ENCODE measurements around the gene LECT2. TPM values are rescaled to one million over a fixed set of nuclear protein-coding genes. Genes with fewer than 3 reads are reported as not detected.

The LECT2 gene
- not detected for total RNA-seq
- not detected for polyA plus RNA-seq
- 0 reads per million in 6 experiments for total RNA-seq

- Mint-ChIP-seq H3K27ac (no peak within 1 kb of the TSS), H3K36me3 (peaks cover 0 to 2% (median 0%) of the 10 kb centered on the region in 3 donors), H3K9me3 (peaks cover 0 to 2% (median 0%) of the 10 kb centered on the region in 9 donors), H3K4me1 (no peaks in the 10 kb centered on the region), H3K4me3 (no peak within 1 kb of the TSS), H3K27me3 (peaks cover 17 to 40% (median 21%) of the 10 kb centered on the region in 5 donors)
- POLR2A ChIA-PET, result no interaction called here
- no peak for ATAC-seq
- DNase-seq, result no peak
These were observed at the start of gene LECT2 for GRCh38 chr5:135954899-135955298. TSS of gene LECT2 (minus strand) at chr5:135954983. CDS start at chr5:135954833, 150 bp downstream.

GRCh38 chr5:136004436-136004835, 49.7 kb upstream of the LECT2 start:
- peaks cover 0 to 2% (median 0%) of the 10 kb centered on the region in 4 donors for H3K4me1 Mint-ChIP-seq
- no peak for DNase-seq
- ATAC-seq, result no peak
- no peak overlapping the region for H3K4me3 Mint-ChIP-seq
- no peaks in the 10 kb centered on the region for H3K36me3 Mint-ChIP-seq
- POLR2A ChIA-PET, result no interaction called here
- peaks cover 3 to 34% (median 20%) of the 10 kb centered on the region in 5 donors for H3K27me3 Mint-ChIP-seq
- no peak overlapping the region for H3K27ac Mint-ChIP-seq
- H3K9me3 Mint-ChIP-seq, result no peaks in the 10 kb centered on the region

GRCh38 chr5:136001466-136001981, 46.7 kb upstream of the LECT2 start:
- Mint-ChIP-seq H3K4me3 (no peak overlapping the region), H3K4me1 (peaks cover 0 to 2% (median 0%) of the 10 kb centered on the region in 4 donors), H3K9me3 (no peaks in the 10 kb centered on the region), H3K27me3 (peaks cover 4 to 34% (median 8%) of the 10 kb centered on the region in 5 donors), H3K36me3 (no peaks in the 10 kb centered on the region), H3K27ac (no peak overlapping the region)
- POLR2A ChIA-PET, result no interaction called here
- no peak for DNase-seq
- no peak for ATAC-seq

- no peak for DNase-seq
- Mint-ChIP-seq H3K4me1 (peaks cover 0 to 2% (median 0%) of the 10 kb centered on the region in 4 donors), H3K4me3 (no peak overlapping the region), H3K36me3 (no peaks in the 10 kb centered on the region), H3K9me3 (peaks cover 0 to 2% (median 0%) of the 10 kb centered on the region in 9 donors), H3K27ac (peak overlapping the region in 1 of 10 donors; percentile 4), H3K27me3 (peaks cover 4 to 34% (median 6%) of the 10 kb centered on the region in 5 donors)
- no peak for ATAC-seq
- POLR2A ChIA-PET, result no interaction called here
These were observed 46.1 kb upstream of the LECT2 start for GRCh38 chr5:136000932-136001331.

- DNase-seq (no peak), ATAC-seq (no peak)
- peaks cover 0 to 2% (median 0%) of the 10 kb centered on the region in 9 donors for H3K9me3 Mint-ChIP-seq
- peaks cover 2 to 34% (median 4%) of the 10 kb centered on the region in 5 donors for H3K27me3 Mint-ChIP-seq
- peaks cover 0 to 2% (median 0%) of the 10 kb centered on the region in 4 donors for H3K4me1 Mint-ChIP-seq
- POLR2A ChIA-PET, result interaction anchor here (0.7 kb wide), 1 partner anchor 141 kb away, joined by 3 read pairs; no protein-coding TSS in a partner anchor
- no peak overlapping the region for H3K4me3 Mint-ChIP-seq
- H3K27ac Mint-ChIP-seq, result no peak overlapping the region
- no peaks in the 10 kb centered on the region for H3K36me3 Mint-ChIP-seq
These were observed 45.4 kb upstream of the LECT2 start for GRCh38 chr5:136000147-136000546.

GRCh38 chr5:135999406-136000139, 44.8 kb upstream of the LECT2 start:
- H3K9me3 Mint-ChIP-seq, result peaks cover 0 to 4% (median 0%) of the 10 kb centered on the region in 9 donors
- H3K36me3 Mint-ChIP-seq, result no peaks in the 10 kb centered on the region
- POLR2A ChIA-PET, result interaction anchor here (0.7 kb wide), 1 partner anchor 142 kb away, joined by 3 read pairs; no protein-coding TSS in a partner anchor
- no peak overlapping the region for H3K27ac Mint-ChIP-seq
- no peak for DNase-seq
- ATAC-seq, result no peak
- peaks cover 0 to 2% (median 0%) of the 10 kb centered on the region in 4 donors for H3K4me1 Mint-ChIP-seq
- peaks cover 2 to 34% (median 4%) of the 10 kb centered on the region in 5 donors for H3K27me3 Mint-ChIP-seq
- no peak overlapping the region for H3K4me3 Mint-ChIP-seq

DNA sequence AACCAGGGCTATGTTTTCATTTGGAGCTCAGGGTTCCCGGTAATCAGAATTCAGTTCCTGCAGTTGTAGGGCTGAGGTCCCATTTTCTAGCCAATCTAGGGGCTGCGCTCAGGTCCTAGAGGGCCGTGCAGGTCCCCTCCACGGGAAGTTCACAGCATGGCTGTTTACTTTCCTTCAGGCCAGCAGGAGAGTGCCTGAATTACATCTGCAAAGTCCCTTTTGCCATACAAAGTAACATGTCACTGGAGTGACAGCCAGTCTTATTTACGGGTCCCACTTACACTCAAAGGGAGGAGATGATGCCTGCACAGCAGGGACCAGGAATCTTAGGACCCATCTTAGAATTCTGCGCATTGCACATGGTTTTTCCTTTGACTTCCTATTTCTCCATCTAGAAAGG, 44.1 kb upstream of the LECT2 start:
- peaks cover 0 to 5% (median 0%) of the 10 kb centered on the region in 9 donors for H3K9me3 Mint-ChIP-seq
- H3K27ac Mint-ChIP-seq, result no peak overlapping the region
- POLR2A ChIA-PET, result no interaction called here

DNA sequence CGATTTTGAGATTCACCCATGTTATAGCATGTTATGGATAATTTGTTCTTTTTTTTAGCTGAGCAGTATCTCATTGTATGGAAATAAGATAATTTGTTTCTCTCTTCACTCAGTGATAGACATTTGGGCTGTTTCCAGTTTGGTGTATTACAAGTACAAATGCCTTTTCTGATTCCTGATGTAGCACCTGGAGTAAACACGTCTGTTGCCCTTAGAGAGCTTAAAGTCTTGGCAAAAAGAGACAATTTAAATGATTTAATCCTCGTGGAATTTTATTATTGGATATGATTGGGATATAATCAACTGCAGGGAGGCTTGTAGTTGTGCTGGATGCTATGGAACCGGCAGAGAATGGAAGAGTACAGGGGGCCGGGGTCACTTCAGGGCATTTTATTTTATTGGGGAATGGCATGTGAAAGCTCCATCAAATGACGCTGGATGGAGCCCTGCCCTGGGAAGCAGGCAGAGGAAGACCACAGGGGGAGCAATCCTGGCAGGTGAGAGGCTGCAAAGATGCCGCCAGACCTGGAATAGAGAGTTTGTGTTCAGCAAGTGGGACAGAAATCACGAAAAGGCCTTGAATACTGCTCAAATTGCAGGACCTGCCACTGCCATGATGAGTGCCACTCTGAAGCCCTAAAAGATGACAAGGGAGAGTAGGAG, 43.0 kb upstream of the LECT2 start:
- ATAC-seq (no peak), DNase-seq (no peak)
- Mint-ChIP-seq H3K9me3 (peaks cover 0 to 5% (median 0%) of the 10 kb centered on the region in 9 donors), H3K27me3 (peaks cover 2 to 34% (median 4%) of the 10 kb centered on the region in 5 donors), H3K4me3 (no peak overlapping the region), H3K4me1 (peaks cover 0 to 2% (median 0%) of the 10 kb centered on the region in 4 donors), H3K27ac (no peak overlapping the region), H3K36me3 (no peaks in the 10 kb centered on the region)
- POLR2A ChIA-PET, result no interaction called here

More for the DNA sequence above, 44.1 kb upstream of the LECT2 start:
- H3K4me1 Mint-ChIP-seq, result peaks cover 0 to 2% (median 0%) of the 10 kb centered on the region in 4 donors
- ATAC-seq (no peak), DNase-seq (no peak)
- no peaks in the 10 kb centered on the region for H3K36me3 Mint-ChIP-seq
- peaks cover 2 to 34% (median 4%) of the 10 kb centered on the region in 5 donors for H3K27me3 Mint-ChIP-seq
- H3K4me3 Mint-ChIP-seq, result no peak overlapping the region

GRCh38 chr5:135996611-135997010, 41.8 kb upstream of the LECT2 start:
- ATAC-seq (no peak), DNase-seq (no peak)
- Mint-ChIP-seq H3K36me3 (no peaks in the 10 kb centered on the region), H3K4me3 (no peak overlapping the region), H3K9me3 (peaks cover 0 to 5% (median 0%) of the 10 kb centered on the region in 9 donors), H3K27ac (no peak overlapping the region), H3K4me1 (peaks cover 0 to 2% (median 0%) of the 10 kb centered on the region in 4 donors), H3K27me3 (peaks cover 2 to 34% (median 6%) of the 10 kb centered on the region in 5 donors)
- POLR2A ChIA-PET, result no interaction called here

DNA sequence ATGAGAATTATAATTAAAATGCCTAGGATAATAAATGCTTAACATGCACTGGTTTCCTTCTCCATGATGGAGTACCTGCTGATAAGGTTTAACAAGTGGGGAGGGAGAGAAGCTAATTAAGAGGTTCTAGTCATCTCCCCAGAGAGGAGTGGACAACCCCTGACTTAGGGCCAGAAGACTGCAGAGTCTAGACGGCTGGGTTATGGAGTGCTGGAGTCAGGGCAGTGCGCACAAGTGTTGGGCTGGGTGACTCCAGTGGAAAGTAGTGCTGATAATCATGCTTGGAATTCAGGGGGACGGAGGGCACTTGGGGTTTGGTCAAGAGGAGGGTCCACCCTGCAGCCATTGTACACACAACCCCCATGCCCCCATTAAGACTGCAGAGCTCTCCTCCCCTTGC, 41.2 kb upstream of the LECT2 start:
- POLR2A ChIA-PET, result no interaction called here
- H3K36me3 Mint-ChIP-seq, result no peaks in the 10 kb centered on the region
- H3K27ac Mint-ChIP-seq, result no peak overlapping the region
- peaks cover 0 to 5% (median 0%) of the 10 kb centered on the region in 9 donors for H3K9me3 Mint-ChIP-seq
- H3K4me3 Mint-ChIP-seq, result no peak overlapping the region
- H3K4me1 Mint-ChIP-seq, result peaks cover 0 to 2% (median 0%) of the 10 kb centered on the region in 4 donors
- no peak for DNase-seq
- peaks cover 4 to 39% (median 8%) of the 10 kb centered on the region in 5 donors for H3K27me3 Mint-ChIP-seq
- no peak for ATAC-seq

DNA sequence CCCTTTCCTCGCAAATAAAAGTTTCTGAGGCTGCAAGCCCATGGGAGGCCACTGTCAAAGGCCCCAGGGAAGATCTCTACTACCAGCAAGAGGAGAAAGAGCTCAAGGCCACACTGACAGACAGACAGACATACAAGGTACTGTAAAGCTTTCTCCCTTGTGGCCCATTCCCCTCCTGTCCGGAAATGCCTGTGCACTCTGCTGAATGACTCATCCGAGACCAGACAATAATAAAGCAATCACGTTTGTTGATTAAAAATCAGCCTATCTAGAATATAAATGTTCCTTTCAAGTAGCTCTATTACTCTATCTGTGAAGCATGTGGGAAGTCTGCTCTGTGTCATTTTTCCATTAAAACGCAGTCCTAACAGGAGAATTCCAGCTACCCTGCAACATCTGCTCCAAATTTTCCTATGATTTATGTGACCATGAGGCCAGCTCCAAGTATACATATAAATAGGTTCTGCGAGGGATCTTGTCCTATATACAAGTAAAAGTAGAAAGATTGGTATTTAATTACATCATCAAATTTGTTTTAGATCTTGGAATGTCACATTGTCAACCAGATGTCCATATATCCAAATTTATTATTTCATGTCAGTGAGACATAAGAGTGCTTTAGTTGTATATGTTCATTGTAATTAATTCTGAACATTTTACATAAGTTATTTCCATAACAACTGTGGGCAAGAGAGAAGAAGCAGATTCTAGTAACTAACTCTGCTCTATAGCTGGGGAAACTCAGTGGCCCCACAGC, 39.3 kb upstream of the LECT2 start:
- ATAC-seq, result no peak
- no peak overlapping the region for H3K27ac Mint-ChIP-seq
- H3K4me1 Mint-ChIP-seq, result no peaks in the 10 kb centered on the region
- no peak for DNase-seq
- no peak overlapping the region for H3K4me3 Mint-ChIP-seq
- H3K9me3 Mint-ChIP-seq, result peaks cover 0 to 5% (median 0%) of the 10 kb centered on the region in 9 donors
- no peaks in the 10 kb centered on the region for H3K36me3 Mint-ChIP-seq
- peaks cover 2 to 49% (median 11%) of the 10 kb centered on the region in 5 donors for H3K27me3 Mint-ChIP-seq
- POLR2A ChIA-PET, result no interaction called here

DNA sequence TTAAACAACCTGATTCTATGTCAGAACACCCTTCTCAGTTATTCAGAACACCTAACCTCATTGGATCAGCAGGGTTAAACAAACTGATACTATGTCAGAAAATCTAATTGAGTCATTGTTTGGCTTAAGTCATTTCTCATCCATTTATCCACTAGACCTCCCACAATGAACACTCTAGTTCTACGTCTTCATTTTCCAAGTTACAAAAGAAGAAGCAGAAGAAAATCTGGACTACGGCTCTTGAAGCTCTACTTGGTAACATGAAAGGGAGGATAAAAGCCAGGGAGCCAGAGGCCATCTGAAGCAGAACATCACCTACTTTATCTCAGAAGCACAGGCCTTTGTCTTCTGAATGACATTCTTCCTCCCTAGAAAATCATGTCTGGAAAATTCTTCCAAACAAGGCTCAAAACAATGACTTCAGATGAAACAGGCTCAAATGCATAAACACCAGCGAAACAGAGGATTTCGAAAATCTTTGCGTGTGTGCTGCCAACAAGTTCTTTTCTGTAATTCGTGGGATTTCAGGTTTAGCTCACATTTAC, 38.6 kb upstream of the LECT2 start:
- Mint-ChIP-seq H3K9me3 (peaks cover 0 to 5% (median 0%) of the 10 kb centered on the region in 9 donors), H3K4me1 (no peaks in the 10 kb centered on the region), H3K4me3 (no peak overlapping the region), H3K27me3 (peaks cover 2 to 55% (median 11%) of the 10 kb centered on the region in 5 donors), H3K27ac (no peak overlapping the region), H3K36me3 (no peaks in the 10 kb centered on the region)
- no peak for DNase-seq
- POLR2A ChIA-PET, result no interaction called here
- ATAC-seq, result no peak

Measured in naive thymus-derived CD8-positive, alpha-beta T cell (primary cell).